K562 (cell line): ENCODE data around the gene MRPL57. TPM values are rescaled to one million over a fixed set of nuclear protein-coding genes. Genes with fewer than 3 reads are reported as not detected.
A peak's percentile ranks its signal among the peaks of the same experiment; 100 is the strongest.

Experiments used
- ATAC-seq: fragments of 200-7000 bp; cut with Tn5 transposase; 3 replicates; pipeline ENCODE4 v1.9.1; 2020; ENCODE audit warnings: moderate library complexity
- BruUV-seq: library from RNA; stranded (reverse); fragments of 400-500 nt; replicated peaks from 2 replicates; lab custom pipeline; 2021; lab: Mats Ljungman, UMichigan
- CTCF ChIA-PET: fragments of 300-600 bp; formaldehyde crosslinking; extraction: SDS; loops from one replicate; lab custom pipeline; 2021; ENCODE audit warnings: low intra/inter-chr PET ratio; lab: Yijun Ruan, JAX
- POLR2A ChIA-PET: fragments of 300-600, 350-650 bp; sonication (Branson Sonifier 250); formaldehyde crosslinking; extraction: SDS; loops from one replicate; lab custom pipeline; 2021; ENCODE audit warnings: antibody characterized with exemption, inconsistent platforms; lab: Yijun Ruan, JAX
- DNase-seq, 4 experiments: peaks; one replicate each; pipeline versions ENCODE4 v3.0.0 to v3.0.0-alpha.2; 2011 to 2018; ENCODE audit warnings: low spot score in 3 of 4, mixed read lengths in 3 of 4; ENCODE audit errors: extremely low read depth in 1 of 4
- FAIRE-seq: peaks from 2 replicates; lab custom pipeline; 2011; peaks lifted over from hg19 to GRCh38; lab: Jason Lieb, UNC
- H2AFZ ChIP-seq: 2 replicates; pipeline ENCODE4 v1.6.0; 2011; ENCODE audit warnings: low read depth, low read length, control low read depth, inconsistent platforms
- H3K27ac ChIP-seq: fragments of 200-600 bp; 3 replicates; pipeline ENCODE4 v1.8.0; 2011; ENCODE audit warnings: low read depth, mild to moderate bottlenecking, control low read depth, inconsistent platforms, low read length, moderate library complexity, mixed read lengths; ENCODE audit errors: extremely low read depth
- H3K27me3 ChIP-seq, 2 experiments: fragments of 300-600 bp in 1 of 2; 2 replicates in 1 of 2; 3 replicates in 1 of 2; pipeline versions ENCODE4 v1.6.0 to v1.8.0; 2011; ENCODE audit warnings: inconsistent platforms in 2 of 2, low read length in 2 of 2, mild to moderate bottlenecking in 1 of 2, mixed read lengths in 1 of 2, moderate library complexity in 1 of 2; ENCODE audit not compliant: control insufficient read depth in 2 of 2, insufficient read depth in 2 of 2
- H3K36me3 ChIP-seq: fragments of 300-600 bp; 3 replicates; pipeline ENCODE4 v1.8.0; 2011; ENCODE audit warnings: mild to moderate bottlenecking, low read length, inconsistent platforms; ENCODE audit not compliant: control insufficient read depth, insufficient read depth
- H3K4me1 ChIP-seq, 2 experiments: fragments of 200-600 bp in 1 of 2; replicated peaks in 1 of 2; 2 replicates in 1 of 2; 3 replicates in 1 of 2; pipeline versions ENCODE4 v1.5.1 to v1.8.0; 2011; ENCODE audit warnings: inconsistent platforms in 2 of 2, low read length in 2 of 2, mild to moderate bottlenecking in 1 of 2, mixed read lengths in 1 of 2, moderate library complexity in 1 of 2; ENCODE audit not compliant: control insufficient read depth in 2 of 2, insufficient read depth in 2 of 2
- H3K4me2 ChIP-seq: 2 replicates; pipeline ENCODE4 v1.6.1; 2011; ENCODE audit warnings: low read length, control low read depth, inconsistent platforms, mixed read lengths; ENCODE audit not compliant: insufficient read depth
- H3K4me3 ChIP-seq: fragments of 200-600 bp; sonication (generic), shearing (Covaris generic); 2 replicates; pipeline ENCODE4 v1.5.1; 2016; ENCODE audit warnings: control low read depth, inconsistent platforms
- H3K79me2 ChIP-seq: fragments of 200-600 bp; 3 replicates; pipeline ENCODE4 v1.8.0; 2011; ENCODE audit warnings: low read length, inconsistent platforms; ENCODE audit not compliant: control insufficient read depth, insufficient read depth
- H3K9ac ChIP-seq, 2 experiments: 2 replicates each; pipeline versions ENCODE4 v1.6.0 to v1.6.1; 2011; ENCODE audit warnings: low read depth in 2 of 2, low read length in 2 of 2, control low read depth in 1 of 2, inconsistent platforms in 1 of 2, mild to moderate bottlenecking in 1 of 2, mixed read lengths in 1 of 2; ENCODE audit not compliant: insufficient read depth in 1 of 2
- H3K9me1 ChIP-seq: one replicate; pipeline ENCODE4 v1.6.0; 2011; ENCODE audit warnings: inconsistent platforms, mild to moderate bottlenecking, low read length, moderate library complexity; ENCODE audit not compliant: control insufficient read depth, insufficient read depth
- H3K9me3 ChIP-seq: replicated peaks from 2 replicates; pipeline ENCODE4 v1.5.1; 2011; ENCODE audit warnings: low read depth, low read length, inconsistent platforms; ENCODE audit not compliant: control insufficient read depth, insufficient read depth
- H4K20me1 ChIP-seq: replicated peaks from 2 replicates; pipeline ENCODE4 v1.6.1; 2011; ENCODE audit warnings: low read length, inconsistent platforms, mixed read lengths; ENCODE audit not compliant: control insufficient read depth, insufficient read depth
- HNRNPLL ChIP-seq: fragments of 200-400 bp; formaldehyde crosslinking; IDR thresholded peaks from 2 replicates; pipeline ENCODE4 v1.6.1; 2017; ENCODE audit warnings: low read length, low read depth, mild to moderate bottlenecking; ENCODE audit not compliant: poor library complexity, severe bottlenecking
- SPI1 ChIP-seq: IDR thresholded peaks from 2 replicates; pipeline ENCODE4 v1.6.1; 2011; ENCODE audit warnings: low read depth, low read length, control low read depth, borderline replicate concordance
- WGBS: fragments of 100-300 bp; shearing (Covaris generic); methylation state at CpG from one replicate; pipeline ENCODE4 v1.1.6; 2016; ENCODE audit warnings: low coverage, mixed read lengths; ENCODE audit not compliant: insufficient coverage; ENCODE audit errors: missing lambda C conversion rate; 5-methylcytosine and 5-hydroxymethylcytosine counted together
- in situ Hi-C: fragments of 300-500 bp; cut with MboI; formaldehyde crosslinking; loops from 4 replicates; pipeline ENCODE4 v1.15.0; 2018; ENCODE audit warnings: inconsistent platforms, mixed read lengths
- intact Hi-C: fragments of 100-400 bp; cut with micrococcal nuclease; formaldehyde crosslinking; loops from 2 replicates; pipeline ENCODE4 v1.14.2; 2022
- polyA plus RNA-seq, 8 experiments: library from polyadenylated mRNA; depleted of rRNA in 4 of 8; stranded (reverse) in 5 of 8; unstranded in 3 of 8; fragments of >200 nt; fragmentation: Nextera tagmentation in 2 of 8; fragmentation: Illumina TruSeq in 1 of 8; extraction: Ambion mirVana in 2 of 8; extraction: Trizol in 1 of 8; gene quantifications; 2 replicates each; pipeline versions ENCODE4 v1.2.1 to v1.2.3, GENCODE V29; 2011 to 2014; ENCODE audit warnings: inconsistent platforms in 1 of 8, missing spikeins in 1 of 8
- total RNA-seq, 7 experiments: library from RNA; depleted of rRNA in 6 of 7; stranded (reverse); fragments of >200 nt in 6 of 7; fragmentation: Illumina TruSeq in 2 of 7; extraction: Trizol in 2 of 7; gene quantifications; 2 replicates each; pipeline versions ENCODE4 v1.2.1 to v1.2.3, GENCODE V29; 2011 to 2021; ENCODE audit warnings: low replicate concordance in 1 of 7
- TF ChIP-seq, protein P1 (sequence below): sonication (generic); formaldehyde crosslinking; IDR thresholded peaks from 2 replicates; pipeline ENCODE4 v1.8.1; 2023; ENCODE audit warnings: mild to moderate bottlenecking, missing genetic modification reagents

The MRPL57 gene
- total and polyA plus RNA-seq, 9 of the 15 experiments (the other 6 are each of a cell fraction or from before 2014, with no cell fraction given) = 6.5 to 40.4 (median 15.7) TPM

- TF ChIP-seq, protein P1, sequence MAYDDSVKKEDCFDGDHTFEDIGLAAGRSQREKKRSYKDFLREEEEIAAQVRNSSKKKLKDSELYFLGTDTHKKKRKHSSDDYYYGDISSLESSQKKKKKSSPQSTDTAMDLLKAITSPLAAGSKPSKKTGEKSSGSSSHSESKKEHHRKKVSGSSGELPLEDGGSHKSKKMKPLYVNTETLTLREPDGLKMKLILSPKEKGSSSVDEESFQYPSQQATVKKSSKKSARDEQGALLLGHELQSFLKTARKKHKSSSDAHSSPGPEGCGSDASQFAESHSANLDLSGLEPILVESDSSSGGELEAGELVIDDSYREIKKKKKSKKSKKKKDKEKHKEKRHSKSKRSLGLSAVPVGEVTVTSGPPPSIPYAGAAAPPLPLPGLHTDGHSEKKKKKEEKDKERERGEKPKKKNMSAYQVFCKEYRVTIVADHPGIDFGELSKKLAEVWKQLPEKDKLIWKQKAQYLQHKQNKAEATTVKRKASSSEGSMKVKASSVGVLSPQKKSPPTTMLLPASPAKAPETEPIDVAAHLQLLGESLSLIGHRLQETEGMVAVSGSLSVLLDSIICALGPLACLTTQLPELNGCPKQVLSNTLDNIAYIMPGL (CRISPR knock-in tag) = no peak
These were observed 48.6 kb downstream of the MRPL57 start (continued) for GRCh38 chr13:21225082-21225481.

GRCh38 chr13:21225841-21226581 is 49.6 kb downstream of the MRPL57 start:
- H3K9ac ChIP-seq = no peak overlapping the region
- H3K4me3 ChIP-seq = no peak overlapping the region
- no peaks in the 10 kb centered on the region for H3K4me1 ChIP-seq
- POLR2A ChIA-PET = no interaction called here
- CTCF ChIA-PET = no interaction called here
- no peak overlapping the region for H3K4me2 ChIP-seq
- FAIRE-seq (no peak), ATAC-seq (no peak), DNase-seq (no peak)
- intact Hi-C loops (no loop called here), in situ Hi-C loops (no loop called here)
- no TSS peak for BruUV-seq
- H4K20me1 ChIP-seq = no peaks in the 10 kb centered on the region
- no peaks in the 10 kb centered on the region for H3K79me2 ChIP-seq
- WGBS = 2% methylated on average over 16 of the region's 17 CpGs
- H3K9me3 ChIP-seq = no peaks in the 10 kb centered on the region
- no peak overlapping the region; the same call in 1 of the 2 replicates for H2AFZ ChIP-seq
- no peaks in the 10 kb centered on the region for H3K9me1 ChIP-seq
- H3K27ac ChIP-seq = no peak overlapping the region
- TF ChIP-seq HNRNPLL (no peak), SPI1 (peak; percentile 22; the same call in 1 of the 2 replicates)
- no peaks in the 10 kb centered on the region for H3K36me3 ChIP-seq
- peaks cover 0 to 22% of the 10 kb centered on the region in 2 experiments; a peak in 2 of 5 replicates for H3K27me3 ChIP-seq
